Right lobe of liver (tissue), 4 donors: ENCODE data around the gene C6orf52.

Source experiments
- POLR2A ChIP-seq: fragments of 450-650 bp; IDR thresholded peaks from one replicate; pipeline ENCODE4 v1.6.1; 2017; ENCODE audit warnings: antibody characterized with exemption, mild to moderate bottlenecking
- TF ChIP-seq, protein P1 (sequence below), 4 donors: fragments of 200-600 bp in 3 of 4; fragments of 450-650 bp in 1 of 4; IDR thresholded peaks; one replicate each; pipeline versions ENCODE4 v1.5.1 to v1.8.0; 2016 to 2022; ENCODE audit warnings: antibody characterized with exemption in 4 of 4, mild to moderate bottlenecking in 2 of 4
- donor health status: DM: no; HTN: no; CAD: no.
- donor health status: DM: no; HTN: no; CAD: no.
- donor health status: DM: no; HTN: yes; CAD: no.

DNA sequence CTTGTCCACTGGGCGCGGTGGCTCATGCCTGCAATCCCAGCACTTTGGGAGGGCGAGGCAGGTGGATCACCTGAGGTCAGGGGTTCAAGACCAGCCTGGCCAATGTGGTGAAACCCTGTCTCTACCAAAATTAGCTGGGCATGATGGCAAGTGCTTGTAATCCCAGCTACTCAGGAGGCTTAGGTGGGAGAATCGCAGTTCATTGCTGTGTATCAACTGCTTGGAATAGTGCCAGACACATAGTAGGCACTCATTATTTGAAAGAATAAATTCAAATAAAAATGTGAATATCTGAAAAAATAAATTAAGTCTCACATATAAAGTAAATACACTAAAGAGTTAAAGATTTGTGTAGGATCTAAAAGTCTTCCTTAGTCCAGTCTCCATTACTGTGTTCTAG is 2.2 kb upstream of the C6orf52 start:
- TF ChIP-seq POLR2A, result no peak
- TF ChIP-seq, protein P1, sequence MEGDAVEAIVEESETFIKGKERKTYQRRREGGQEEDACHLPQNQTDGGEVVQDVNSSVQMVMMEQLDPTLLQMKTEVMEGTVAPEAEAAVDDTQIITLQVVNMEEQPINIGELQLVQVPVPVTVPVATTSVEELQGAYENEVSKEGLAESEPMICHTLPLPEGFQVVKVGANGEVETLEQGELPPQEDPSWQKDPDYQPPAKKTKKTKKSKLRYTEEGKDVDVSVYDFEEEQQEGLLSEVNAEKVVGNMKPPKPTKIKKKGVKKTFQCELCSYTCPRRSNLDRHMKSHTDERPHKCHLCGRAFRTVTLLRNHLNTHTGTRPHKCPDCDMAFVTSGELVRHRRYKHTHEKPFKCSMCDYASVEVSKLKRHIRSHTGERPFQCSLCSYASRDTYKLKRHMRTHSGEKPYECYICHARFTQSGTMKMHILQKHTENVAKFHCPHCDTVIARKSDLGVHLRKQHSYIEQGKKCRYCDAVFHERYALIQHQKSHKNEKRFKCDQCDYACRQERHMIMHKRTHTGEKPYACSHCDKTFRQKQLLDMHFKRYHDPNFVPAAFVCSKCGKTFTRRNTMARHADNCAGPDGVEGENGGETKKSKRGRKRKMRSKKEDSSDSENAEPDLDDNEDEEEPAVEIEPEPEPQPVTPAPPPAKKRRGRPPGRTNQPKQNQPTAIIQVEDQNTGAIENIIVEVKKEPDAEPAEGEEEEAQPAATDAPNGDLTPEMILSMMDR (IDR thresholded peaks at IDR 0.05), result no peak
